ENCODE data around the gene BIRC5. TPM values are rescaled to one million over a fixed set of nuclear protein-coding genes. Genes with fewer than 3 reads are reported as not detected.

BIRC5 gene
- total RNA-seq, 2 experiments from 2014 or later = 92.4 to 102 TPM

Other genes starting within 250 kb of the BIRC5 start
- 100 to 1,000 TPM; 119 to 125 TPM for gene TMC6, start 85.5 kb upstream of the BIRC5 start, total RNA-seq
- gene TMC8, start 83.5 kb upstream of the BIRC5 start, total RNA-seq = 100 to 1,000 TPM; 133 to 136 TPM
- gene C17orf99, start 67.9 kb upstream of the BIRC5 start, total RNA-seq = not detected
- 100 to 1,000 TPM; 126 to 127 TPM for gene SYNGR2, start 45.7 kb upstream of the BIRC5 start, total RNA-seq
- gene TK1, start 27.2 kb upstream of the BIRC5 start, total RNA-seq = 100 to 1,000 TPM; 144 to 150 TPM
- gene AFMID, start 26.9 kb upstream of the BIRC5 start, total RNA-seq = 10 to 100 TPM; 32.7 to 36.2 TPM
- not detected for gene TMEM235, start 17.4 kb downstream of the BIRC5 start, total RNA-seq
- gene SOCS3, start 145.8 kb downstream of the BIRC5 start, total RNA-seq = 10 to 100 TPM; 16.6 to 17.9 TPM
- 10 to 100 TPM; 39.1 to 43.7 TPM for gene PGS1, start 164.4 kb downstream of the BIRC5 start, total RNA-seq

Data from activated naive CD8-positive, alpha-beta T cell treated with anti-CD3 and anti-CD28 coated beads for 36 hours (primary cell).